Measurements from ENCODE around the gene RPRD1A. TPM values are rescaled to one million over a fixed set of nuclear protein-coding genes. Genes with fewer than 3 reads are reported as not detected.

RPRD1A gene, protein sequence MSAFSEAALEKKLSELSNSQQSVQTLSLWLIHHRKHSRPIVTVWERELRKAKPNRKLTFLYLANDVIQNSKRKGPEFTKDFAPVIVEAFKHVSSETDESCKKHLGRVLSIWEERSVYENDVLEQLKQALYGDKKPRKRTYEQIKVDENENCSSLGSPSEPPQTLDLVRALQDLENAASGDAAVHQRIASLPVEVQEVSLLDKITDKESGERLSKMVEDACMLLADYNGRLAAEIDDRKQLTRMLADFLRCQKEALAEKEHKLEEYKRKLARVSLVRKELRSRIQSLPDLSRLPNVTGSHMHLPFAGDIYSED
- total RNA-seq (2021; ENCODE audit: unreplicated experiment) (80.7 TPM), Bru-seq, nascent RNA (percentile 92 among the genes with signal in this experiment), BruChase-seq, experiment 1, labeled RNA remaining after a 6-hour chase (percentile 90 among the genes with signal in this experiment), BruChase-seq, experiment 2, labeled RNA remaining after a 2-hour chase (percentile 86 among the genes with signal in this experiment)
- 29.2 and 35.0 TPM in 2 replicates for polyA plus RNA-seq (2012)
- long read RNA-seq, full-length matches to known transcripts: 68 of 115 reads
- long read RNA-seq, partial matches to known transcripts: 22 of 115 reads
- long read RNA-seq, other reads (novel, unspliced or antisense): 25 of 115 reads

DNA sequence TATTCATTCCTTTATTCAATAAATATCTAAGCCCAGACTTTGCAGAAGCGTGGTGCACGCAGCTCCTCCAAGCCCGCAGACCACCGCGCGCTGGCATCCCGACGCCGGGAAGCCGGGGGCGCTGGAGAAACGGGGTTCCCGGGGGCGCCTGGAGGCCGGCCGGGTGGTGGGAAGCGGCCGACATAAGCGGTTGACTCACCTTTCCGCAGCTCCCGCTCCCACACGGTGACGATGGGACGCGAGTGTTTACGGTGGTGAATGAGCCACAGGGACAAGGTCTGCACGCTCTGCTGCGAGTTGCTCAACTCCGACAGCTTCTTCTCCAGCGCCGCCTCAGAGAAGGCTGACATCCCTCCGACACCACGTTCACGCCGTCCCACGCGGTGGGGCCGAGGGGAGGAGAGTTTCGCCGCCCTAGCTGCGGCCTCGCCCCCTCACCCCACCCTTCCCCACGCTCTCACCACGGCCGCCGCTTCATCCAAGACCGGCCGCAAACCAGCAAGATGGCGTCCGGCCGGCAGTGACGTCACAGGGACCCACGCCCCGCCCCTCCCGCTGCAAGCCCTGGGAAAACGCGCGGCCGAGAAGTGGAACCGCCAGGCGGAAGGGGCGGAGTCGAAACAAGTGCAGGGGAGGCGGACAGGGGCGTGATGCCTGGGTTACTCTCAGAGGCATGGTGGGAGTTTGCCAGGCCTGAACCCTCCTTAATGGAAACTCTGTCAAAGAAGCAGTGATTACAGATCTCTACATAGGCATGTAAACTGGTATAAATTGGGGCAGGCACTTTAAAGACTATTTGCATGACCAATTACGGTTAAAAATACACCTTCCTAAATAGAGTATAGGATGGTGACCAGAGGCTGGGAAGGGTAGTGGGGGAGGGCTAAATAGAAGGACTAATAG is at the start of gene RPRD1A:
Gene RPRD1A, minus strand, starts transcription at position 505 of the 903 bp plus-strand sequence. Its CDS starts 155 bp downstream, at position 350.
- ChIA-PET CTCF (no interaction called here), RAD21 (ENCODE audit: low non-redundant PET in 1 of 2, low total read pairs in 2 of 2, uncharacterized antibody in 2 of 2, unreplicated experiment in 2 of 2) (no interaction called here), POLR2A (no interaction called here)
- Histone ChIP-seq H3K27ac (ENCODE audit: low read depth, low read length) (peak within 1 kb of the TSS; percentile 77), H3K4me1 (ENCODE audit: control insufficient read depth in 1 of 2, insufficient read depth in 2 of 2, low read length in 2 of 2) (peaks cover 0 to 9% of the 10 kb centered on the region in 2 experiments; a peak in 2 of 4 replicates), H3K27me3 (ENCODE audit: insufficient read depth, low read length) (no peaks in the 10 kb centered on the region), H3K9me2 (ENCODE audit: insufficient read depth) (no peaks in the 10 kb centered on the region), H2AFZ (ENCODE audit: low read depth, low read length, poor library complexity, severe bottlenecking) (no peak within 1 kb of the TSS), H3K79me2 (ENCODE audit: insufficient read depth, low read length) (peaks cover 50% of the 10 kb centered on the region), H3K9me3 (ENCODE audit: control insufficient read depth in 1 of 2, insufficient read depth in 1 of 2, low read depth in 1 of 2, low read length in 2 of 2) (no peaks in the 10 kb centered on the region), H4K20me1 (ENCODE audit: insufficient read depth) (no peaks in the 10 kb centered on the region), H3K4me2 (ENCODE audit: low read length) (peak within 1 kb of the TSS; percentile 72), H3K4me3 (replicated peaks in 1 of 2; ENCODE audit: low read depth in 1 of 2, low read length in 2 of 2) (peak within 1 kb of the TSS; percentile 81 to 97), H3K9ac (ENCODE audit: low read length) (peak within 1 kb of the TSS; percentile 85), H3K36me3 (ENCODE audit: control insufficient read depth in 1 of 2, insufficient read depth in 2 of 2, low read length in 2 of 2) (no peaks in the 10 kb centered on the region)
- peak; percentile 86 for DNase-seq (ENCODE audit: low read depth, low spot score)
- peak; percentile 97 for ATAC-seq
- intact Hi-C loops (cut with micrococcal nuclease): no loop called here
- TSS peak; percentile 71 for BruUV-seq (replicated peaks)
- TF ChIP-seq, protein P1, sequence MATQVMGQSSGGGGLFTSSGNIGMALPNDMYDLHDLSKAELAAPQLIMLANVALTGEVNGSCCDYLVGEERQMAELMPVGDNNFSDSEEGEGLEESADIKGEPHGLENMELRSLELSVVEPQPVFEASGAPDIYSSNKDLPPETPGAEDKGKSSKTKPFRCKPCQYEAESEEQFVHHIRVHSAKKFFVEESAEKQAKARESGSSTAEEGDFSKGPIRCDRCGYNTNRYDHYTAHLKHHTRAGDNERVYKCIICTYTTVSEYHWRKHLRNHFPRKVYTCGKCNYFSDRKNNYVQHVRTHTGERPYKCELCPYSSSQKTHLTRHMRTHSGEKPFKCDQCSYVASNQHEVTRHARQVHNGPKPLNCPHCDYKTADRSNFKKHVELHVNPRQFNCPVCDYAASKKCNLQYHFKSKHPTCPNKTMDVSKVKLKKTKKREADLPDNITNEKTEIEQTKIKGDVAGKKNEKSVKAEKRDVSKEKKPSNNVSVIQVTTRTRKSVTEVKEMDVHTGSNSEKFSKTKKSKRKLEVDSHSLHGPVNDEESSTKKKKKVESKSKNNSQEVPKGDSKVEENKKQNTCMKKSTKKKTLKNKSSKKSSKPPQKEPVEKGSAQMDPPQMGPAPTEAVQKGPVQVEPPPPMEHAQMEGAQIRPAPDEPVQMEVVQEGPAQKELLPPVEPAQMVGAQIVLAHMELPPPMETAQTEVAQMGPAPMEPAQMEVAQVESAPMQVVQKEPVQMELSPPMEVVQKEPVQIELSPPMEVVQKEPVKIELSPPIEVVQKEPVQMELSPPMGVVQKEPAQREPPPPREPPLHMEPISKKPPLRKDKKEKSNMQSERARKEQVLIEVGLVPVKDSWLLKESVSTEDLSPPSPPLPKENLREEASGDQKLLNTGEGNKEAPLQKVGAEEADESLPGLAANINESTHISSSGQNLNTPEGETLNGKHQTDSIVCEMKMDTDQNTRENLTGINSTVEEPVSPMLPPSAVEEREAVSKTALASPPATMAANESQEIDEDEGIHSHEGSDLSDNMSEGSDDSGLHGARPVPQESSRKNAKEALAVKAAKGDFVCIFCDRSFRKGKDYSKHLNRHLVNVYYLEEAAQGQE (IDR thresholded peaks at IDR 0.05; ENCODE audit: low read depth): no peak
- 0 out of 2 replicates have a peak, but pooled peaks have one; percentile 3 for TF ChIP-seq ELF1 (IDR thresholded peaks at IDR 0.05; ENCODE audit: borderline replicate concordance, low read depth)
- TF ChIP-seq, protein P2, sequence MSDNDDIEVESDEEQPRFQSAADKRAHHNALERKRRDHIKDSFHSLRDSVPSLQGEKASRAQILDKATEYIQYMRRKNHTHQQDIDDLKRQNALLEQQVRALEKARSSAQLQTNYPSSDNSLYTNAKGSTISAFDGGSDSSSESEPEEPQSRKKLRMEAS (IDR thresholded peaks at IDR 0.05): peak; percentile 83
- TF ChIP-seq, protein P3, sequence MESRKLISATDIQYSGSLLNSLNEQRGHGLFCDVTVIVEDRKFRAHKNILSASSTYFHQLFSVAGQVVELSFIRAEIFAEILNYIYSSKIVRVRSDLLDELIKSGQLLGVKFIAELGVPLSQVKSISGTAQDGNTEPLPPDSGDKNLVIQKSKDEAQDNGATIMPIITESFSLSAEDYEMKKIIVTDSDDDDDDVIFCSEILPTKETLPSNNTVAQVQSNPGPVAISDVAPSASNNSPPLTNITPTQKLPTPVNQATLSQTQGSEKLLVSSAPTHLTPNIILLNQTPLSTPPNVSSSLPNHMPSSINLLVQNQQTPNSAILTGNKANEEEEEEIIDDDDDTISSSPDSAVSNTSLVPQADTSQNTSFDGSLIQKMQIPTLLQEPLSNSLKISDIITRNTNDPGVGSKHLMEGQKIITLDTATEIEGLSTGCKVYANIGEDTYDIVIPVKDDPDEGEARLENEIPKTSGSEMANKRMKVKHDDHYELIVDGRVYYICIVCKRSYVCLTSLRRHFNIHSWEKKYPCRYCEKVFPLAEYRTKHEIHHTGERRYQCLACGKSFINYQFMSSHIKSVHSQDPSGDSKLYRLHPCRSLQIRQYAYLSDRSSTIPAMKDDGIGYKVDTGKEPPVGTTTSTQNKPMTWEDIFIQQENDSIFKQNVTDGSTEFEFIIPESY (IDR thresholded peaks at IDR 0.05; ENCODE audit: extremely low read depth, insufficient replicate concordance, low read length): peak; percentile 68
- no peak for TF ChIP-seq ZNF274 (IDR thresholded peaks at IDR 0.05; ENCODE audit: low read depth, low read length)
- 0 out of 2 replicates have a peak, but pooled peaks have one; percentile 32 for TF ChIP-seq JUND (IDR thresholded peaks at IDR 0.05)
- TF ChIP-seq SIN3A (IDR thresholded peaks at IDR 0.05; ENCODE audit: low read depth): peak; percentile 84
- peak; percentile 75 for TF ChIP-seq SP1 (IDR thresholded peaks at IDR 0.05; ENCODE audit: low read depth)
- no peak for TF ChIP-seq SRF (IDR thresholded peaks at IDR 0.05; ENCODE audit: low read depth)
- TF ChIP-seq POLR2A (IDR thresholded peaks at IDR 0.05; ENCODE audit: borderline replicate concordance, extremely low read depth, insufficient read depth, insufficient read length): peak; percentile 45
- no peak for TF ChIP-seq TCF7L2 (IDR thresholded peaks at IDR 0.05; ENCODE audit: borderline replicate concordance, extremely low read depth, insufficient read depth, insufficient read length)
- TF ChIP-seq EGR1 (IDR thresholded peaks at IDR 0.05; ENCODE audit: low read depth): peak; percentile 59
- peak; percentile 81 for TF ChIP-seq CBX3 (IDR thresholded peaks at IDR 0.05; ENCODE audit: low read depth)
- TF ChIP-seq EZH2 (IDR thresholded peaks at IDR 0.05): no peak
- TF ChIP-seq YY1 (IDR thresholded peaks at IDR 0.05; ENCODE audit: extremely low read depth, insufficient replicate concordance, low read depth, low read length): peak; percentile 96
- TF ChIP-seq POLR2AphosphoS5 (IDR thresholded peaks at IDR 0.05; ENCODE audit: low read depth, low read length): peak; percentile 84
- TF ChIP-seq ZFX (IDR thresholded peaks at IDR 0.05): peak; percentile 48

All from HCT116 (cell line).